Neural progenitor cell (in vitro differentiated cells): ENCODE results near the gene ADRA1B. TPM values are rescaled to one million over a fixed set of nuclear protein-coding genes. Genes with fewer than 3 reads are reported as not detected.

Experiments used
- DNase-seq: peaks from one replicate; pipeline ENCODE4 v3.0.0-alpha.2; 2016; ENCODE audit warnings: low spot score
- H2AFZ ChIP-seq: fragments of 200-600 bp; sonication (generic); replicated peaks from 2 replicates; pipeline ENCODE4 v1.6.1; 2016; ENCODE audit warnings: antibody characterized with exemption
- H3F3A ChIP-seq: fragments of 200-600 bp; sonication (generic); 2 replicates; pipeline ENCODE4 v1.6.1; 2016; ENCODE audit warnings: antibody characterized with exemption, low read depth
- H3K27ac ChIP-seq: fragments of 200-600 bp; sonication (generic); 2 replicates; pipeline ENCODE4 v1.5.1; 2016; ENCODE audit warnings: mild to moderate bottlenecking
- H3K27me3 ChIP-seq: fragments of 200-600 bp; sonication (generic); 2 replicates; pipeline ENCODE4 v1.6.1; 2016; ENCODE audit warnings: mild to moderate bottlenecking, moderate library complexity
- H3K36me3 ChIP-seq: fragments of 200-600 bp; sonication (generic); 2 replicates; pipeline ENCODE4 v1.5.1; 2016
- H3K4me1 ChIP-seq: fragments of 200-600 bp; sonication (generic); 2 replicates; pipeline ENCODE4 v1.6.1; 2016; ENCODE audit warnings: mixed run types
- H3K4me2 ChIP-seq: fragments of 200-600 bp; sonication (generic); 2 replicates; pipeline ENCODE4 v1.6.1; 2016
- H3K4me3 ChIP-seq: fragments of 200-600 bp; sonication (generic); 2 replicates; pipeline ENCODE4 v1.5.1; 2016
- H3K79me2 ChIP-seq: fragments of 200-600 bp; sonication (generic); 2 replicates; pipeline ENCODE4 v1.6.1; 2016; ENCODE audit warnings: low read depth
- H3K9ac ChIP-seq: fragments of 200-600 bp; sonication (generic); 2 replicates; pipeline ENCODE4 v1.6.1; 2016
- H3K9me3 ChIP-seq: fragments of 200-600 bp; sonication (generic); 2 replicates; pipeline ENCODE4 v1.5.1; 2016; ENCODE audit warnings: low read depth
- H4K20me1 ChIP-seq: fragments of 200-600 bp; sonication (generic); 2 replicates; pipeline ENCODE4 v1.6.1; 2016; ENCODE audit warnings: low read depth
- H3K27ac Mint-ChIP-seq: 3 replicates; pipeline ENCODE4 v1.8.0; 2021; ENCODE audit warnings: mixed read lengths
- H3K27me3 Mint-ChIP-seq: 2 replicates; pipeline ENCODE4 v1.8.0; 2022; ENCODE audit warnings: low read depth, mild to moderate bottlenecking, inconsistent platforms, moderate library complexity, mixed read lengths; ENCODE audit not compliant: insufficient read depth
- H3K36me3 Mint-ChIP-seq: 3 replicates; pipeline ENCODE4 v1.8.0; 2021; ENCODE audit warnings: mixed read lengths
- H3K4me1 Mint-ChIP-seq: 3 replicates; pipeline ENCODE4 v1.8.0; 2021; ENCODE audit warnings: mixed read lengths
- H3K4me3 Mint-ChIP-seq: 3 replicates; pipeline ENCODE4 v1.8.0; 2021; ENCODE audit warnings: mild to moderate bottlenecking, moderate library complexity, mixed read lengths
- H3K9me3 Mint-ChIP-seq: 3 replicates; pipeline ENCODE4 v1.8.0; 2020; ENCODE audit warnings: mixed read lengths
- CTCF ChIP-seq: fragments of 200-600 bp; sonication (generic); IDR thresholded peaks from 2 replicates; pipeline ENCODE4 v1.5.1; 2017; ENCODE audit warnings: antibody characterized with exemption, mild to moderate bottlenecking
- EZH2 ChIP-seq: fragments of 200-600 bp; sonication (generic); IDR thresholded peaks from 2 replicates; pipeline ENCODE4 v1.6.1; 2017; ENCODE audit warnings: antibody characterized with exemption, mild to moderate bottlenecking, moderate library complexity
- EZH2phosphoT487 ChIP-seq: fragments of 200-600 bp; sonication (generic); IDR thresholded peaks from 2 replicates; pipeline ENCODE4 v1.6.1; 2017; ENCODE audit warnings: antibody characterized with exemption
- total RNA-seq: library from RNA; depleted of rRNA; stranded (reverse); fragments of >200 nt; gene quantifications from 2 replicates; pipeline ENCODE4 v1.2.3, GENCODE V29; 2015; ENCODE audit warnings: low replicate concordance

ADRA1B gene
- total RNA-seq, 1 donor from 2014 or later = not detected

- no peak overlapping the region for H3K9ac ChIP-seq
- Mint-ChIP-seq H3K27ac (no peak overlapping the region), H3K4me3 (no peak overlapping the region), H3K36me3 (no peaks in the 10 kb centered on the region), H3K27me3 (peaks cover 22% of the 10 kb centered on the region), H3K9me3 (no peaks in the 10 kb centered on the region), H3K4me1 (peaks cover 28% of the 10 kb centered on the region)
- H3F3A ChIP-seq = no peaks in the 10 kb centered on the region
- no peak overlapping the region for H2AFZ ChIP-seq
- no peak for DNase-seq
- H3K79me2 ChIP-seq = no peaks in the 10 kb centered on the region
- H3K4me2 ChIP-seq = no peak overlapping the region
- H3K4me1 ChIP-seq = peaks cover 3% of the 10 kb centered on the region
- TF ChIP-seq CTCF (no peak), EZH2 (no peak), EZH2phosphoT487 (no peak)
- no peaks in the 10 kb centered on the region for H3K9me3 ChIP-seq
- H3K4me3 ChIP-seq = no peak overlapping the region
- H3K36me3 ChIP-seq = no peaks in the 10 kb centered on the region
- H3K27me3 ChIP-seq = peaks cover 53% of the 10 kb centered on the region
- no peak overlapping the region for H3K27ac ChIP-seq
- no peaks in the 10 kb centered on the region for H4K20me1 ChIP-seq
Observed at GRCh38 chr5:159913501-159913900, 2.8 kb upstream of the ADRA1B start.

GRCh38 chr5:159916841-159917761, 819 bp downstream of the ADRA1B start:
- Histone ChIP-seq H3K36me3 (no peaks in the 10 kb centered on the region), H3K4me2 (peak overlapping the region; percentile 94), H3K27ac (no peak overlapping the region), H3K9ac (no peak overlapping the region), H3F3A (no peaks in the 10 kb centered on the region), H3K4me3 (peak overlapping the region; percentile 84), H3K27me3 (peaks cover 73% of the 10 kb centered on the region), H3K4me1 (no peaks in the 10 kb centered on the region), H3K9me3 (no peaks in the 10 kb centered on the region), H2AFZ (peak overlapping the region; percentile 99), H3K79me2 (no peaks in the 10 kb centered on the region), H4K20me1 (no peaks in the 10 kb centered on the region)
- H3K4me1 Mint-ChIP-seq = peaks cover 18% of the 10 kb centered on the region
- TF ChIP-seq CTCF (no peak), EZH2 (no peak), EZH2phosphoT487 (no peak)
- H3K27me3 Mint-ChIP-seq = peaks cover 22% of the 10 kb centered on the region
- no peaks in the 10 kb centered on the region for H3K36me3 Mint-ChIP-seq
- peak; percentile 11 for DNase-seq
- peak overlapping the region; percentile 74 for H3K27ac Mint-ChIP-seq
- peak overlapping the region; percentile 82 for H3K4me3 Mint-ChIP-seq
- H3K9me3 Mint-ChIP-seq = no peaks in the 10 kb centered on the region

- no peak overlapping the region for H2AFZ ChIP-seq
- DNase-seq = no peak
- H3K4me2 ChIP-seq = no peak overlapping the region
- H3K4me3 ChIP-seq = no peak overlapping the region
- Mint-ChIP-seq H3K27ac (no peak overlapping the region), H3K4me1 (peaks cover 14% of the 10 kb centered on the region), H3K36me3 (no peaks in the 10 kb centered on the region), H3K4me3 (peak overlapping the region; percentile 22), H3K27me3 (peaks cover 22% of the 10 kb centered on the region), H3K9me3 (no peaks in the 10 kb centered on the region)
- no peaks in the 10 kb centered on the region for H3F3A ChIP-seq
- no peaks in the 10 kb centered on the region for H3K4me1 ChIP-seq
- peaks cover 73% of the 10 kb centered on the region for H3K27me3 ChIP-seq
- H3K36me3 ChIP-seq = no peaks in the 10 kb centered on the region
- no peak overlapping the region for H3K9ac ChIP-seq
- H4K20me1 ChIP-seq = no peaks in the 10 kb centered on the region
- H3K9me3 ChIP-seq = no peaks in the 10 kb centered on the region
- no peaks in the 10 kb centered on the region for H3K79me2 ChIP-seq
- no peak for TF ChIP-seq EZH2phosphoT487
- no peak for TF ChIP-seq EZH2
- TF ChIP-seq CTCF = no peak
- no peak overlapping the region for H3K27ac ChIP-seq
Observed at GRCh38 chr5:159917994-159918393, 1.7 kb downstream of the ADRA1B start.
